Measurements from ENCODE around the gene PPL.

GRCh38 chr16:4918781-4919251, 18.1 kb downstream of the PPL start:
- TF ChIP-seq CTCF (IDR thresholded peaks at IDR 0.05; ENCODE audit: extremely low read depth in 1 of 2, insufficient read depth in 1 of 2, low read depth in 1 of 2, low read length in 2 of 2): no peak
- TF ChIP-seq POLR2AphosphoS5 (IDR thresholded peaks at IDR 0.05; ENCODE audit: insufficient read depth, low read depth, low read length): no peak
- TF ChIP-seq EZH2 (IDR thresholded peaks at IDR 0.05; ENCODE audit: borderline replicate concordance, low read depth, low read length, severe bottlenecking): no peak
- no peak for TF ChIP-seq POLR2A (IDR thresholded peaks at IDR 0.05; ENCODE audit: low read depth, low read length)
- TF ChIP-seq MAX (IDR thresholded peaks at IDR 0.05; ENCODE audit: insufficient read depth, insufficient read length): no peak
- TF ChIP-seq MYC (IDR thresholded peaks at IDR 0.05; ENCODE audit: low read depth, low read length): no peak
- no peak for TF ChIP-seq GATA2 (IDR thresholded peaks at IDR 0.05; ENCODE audit: insufficient read depth, insufficient read length, low read depth, low read length)
